CD4-positive, alpha-beta memory T cell (primary cell): Measurements from ENCODE around the gene GRK5. TPM values are rescaled to one million over a fixed set of nuclear protein-coding genes. Genes with fewer than 3 reads are reported as not detected.
A peak's percentile ranks its signal among the peaks of the same experiment; 100 is the strongest.
"Not testable (repeated sequence)": the region's sequence is repeated elsewhere in the genome, so short reads cannot be mapped to it uniquely, and the experiment has no call there.

ENCODE experiments used
- CTCF ChIA-PET: fragments of 350-600 bp; sonication (Branson Sonifier 250); formaldehyde crosslinking; loops from one replicate; lab custom pipeline; 2021; ENCODE audit warnings: inconsistent platforms; ENCODE audit not compliant: partially characterized antibody; lab: Charles Lee
- POLR2A ChIA-PET: fragments of 350-600 bp; sonication (Branson Sonifier 250); formaldehyde crosslinking; loops from one replicate; lab custom pipeline; 2021; ENCODE audit not compliant: partially characterized antibody; lab: Charles Lee
- DNase-seq, 5 donors: peaks; one replicate each; pipeline versions ENCODE4 v3.0.0 to v3.0.0-alpha.2; 2020 to 2022; ENCODE audit warnings: mixed read lengths in 1 of 5
- H3K27ac ChIP-seq: one replicate; pipeline ENCODE4 v1.7.0; 2013; ENCODE audit warnings: low read depth, low read length
- H3K27me3 ChIP-seq: 2 replicates; pipeline ENCODE4 v1.7.0; 2013; ENCODE audit warnings: mild to moderate bottlenecking, low read length, moderate library complexity; ENCODE audit not compliant: insufficient read depth
- H3K36me3 ChIP-seq: 2 replicates; pipeline ENCODE4 v1.7.0; 2013; ENCODE audit warnings: mild to moderate bottlenecking, low read length, moderate library complexity; ENCODE audit not compliant: insufficient read depth
- H3K4me1 ChIP-seq: 2 replicates; pipeline ENCODE4 v1.7.0; 2013; ENCODE audit warnings: mild to moderate bottlenecking, low read length, moderate library complexity; ENCODE audit not compliant: insufficient read depth
- H3K4me3 ChIP-seq, 2 donors: one replicate each; pipeline ENCODE4 v1.7.0; 2013; ENCODE audit warnings: low read length in 2 of 2, mild to moderate bottlenecking in 1 of 2
- H3K9me3 ChIP-seq, 2 donors: one replicate each; pipeline ENCODE4 v1.7.0; 2013; ENCODE audit warnings: low read length in 2 of 2, control low read depth in 1 of 2; ENCODE audit not compliant: control insufficient read depth in 1 of 2
- H3K27ac Mint-ChIP-seq, 7 donors: one replicate each; pipeline ENCODE4 v1.8.0; 2020 to 2021; ENCODE audit warnings: mixed read lengths in 7 of 7, mild to moderate bottlenecking in 6 of 7, inconsistent platforms in 3 of 7, moderate library complexity in 3 of 7
- H3K27me3 Mint-ChIP-seq, 2 donors: one replicate each; pipeline ENCODE4 v1.8.0; 2020 to 2021; ENCODE audit warnings: mixed read lengths in 2 of 2
- H3K36me3 Mint-ChIP-seq, 2 donors: one replicate each; pipeline ENCODE4 v1.8.0; 2020 to 2021; ENCODE audit warnings: mixed read lengths in 2 of 2, inconsistent platforms in 1 of 2, mild to moderate bottlenecking in 1 of 2
- H3K4me1 Mint-ChIP-seq, 4 donors: one replicate each; pipeline ENCODE4 v1.8.0; 2020 to 2021; ENCODE audit warnings: mixed read lengths in 4 of 4, mild to moderate bottlenecking in 1 of 4
- H3K4me3 Mint-ChIP-seq, 8 donors: one replicate each; pipeline ENCODE4 v1.8.0; 2020 to 2021; ENCODE audit warnings: mixed read lengths in 8 of 8, mild to moderate bottlenecking in 7 of 8, moderate library complexity in 6 of 8, inconsistent platforms in 3 of 8
- H3K9me3 Mint-ChIP-seq, 8 donors: one replicate each; pipeline ENCODE4 v1.8.0; 2020 to 2021; ENCODE audit warnings: mixed read lengths in 8 of 8, mild to moderate bottlenecking in 5 of 8, inconsistent platforms in 3 of 8, moderate library complexity in 1 of 8
- intact Hi-C: fragments of 100-400 bp; cut with micrococcal nuclease; formaldehyde crosslinking; loops from one replicate; pipeline ENCODE4 v1.15.1; 2023
- polyA plus RNA-seq, 2 donors: library from polyadenylated mRNA; unstranded; fragments of 300-500 nt; fragmentation: Illumina TruSeq; gene quantifications; one replicate each; pipeline ENCODE4 v1.2.3, GENCODE V29; 2021
- total RNA-seq, 2 experiments: library from RNA; stranded (reverse); gene quantifications; one replicate each; pipeline ENCODE4 v1.2.3, GENCODE V29; 2021

The GRK5 gene
- total and polyA plus RNA-seq, 4 experiments from 2014 or later, result 7.6 to 27.9 (median 18.6) TPM

- Histone ChIP-seq H3K27ac (no peak overlapping the region), H3K4me1 (peaks cover 19% of the 10 kb centered on the region), H3K27me3 (no peaks in the 10 kb centered on the region), H3K4me3 (no peak overlapping the region), H3K36me3 (no peaks in the 10 kb centered on the region), H3K9me3 (no peaks in the 10 kb centered on the region)
- Mint-ChIP-seq H3K27me3 (no peaks in the 10 kb centered on the region), H3K27ac (peak overlapping the region; percentile 12 to 90 (median 53)), H3K9me3 (peaks cover 0 to under 1% (median 0%) of the 10 kb centered on the region in 8 donors), H3K4me1 (peaks cover 15 to 60% (median 44%) of the 10 kb centered on the region in 4 donors), H3K36me3 (peaks cover 0 to 4% of the 10 kb centered on the region in 2 donors), H3K4me3 (peak overlapping the region in 4 of 8 donors; percentile 7 to 52 (median 31))
- ChIA-PET POLR2A (interaction anchor here (0.6 kb wide), 1 partner anchor 52 kb away, joined by 3 read pairs; no protein-coding TSS in a partner anchor), CTCF (interaction anchor here (1.6 kb wide), 1 partner anchor 28 kb away, joined by 5 read pairs; no protein-coding TSS in a partner anchor)
- intact Hi-C loops, result no loop called here
- no peak for DNase-seq
These were observed 30.5 kb downstream of the GRK5 start for GRCh38 chr10:119237722-119238436.

DNA sequence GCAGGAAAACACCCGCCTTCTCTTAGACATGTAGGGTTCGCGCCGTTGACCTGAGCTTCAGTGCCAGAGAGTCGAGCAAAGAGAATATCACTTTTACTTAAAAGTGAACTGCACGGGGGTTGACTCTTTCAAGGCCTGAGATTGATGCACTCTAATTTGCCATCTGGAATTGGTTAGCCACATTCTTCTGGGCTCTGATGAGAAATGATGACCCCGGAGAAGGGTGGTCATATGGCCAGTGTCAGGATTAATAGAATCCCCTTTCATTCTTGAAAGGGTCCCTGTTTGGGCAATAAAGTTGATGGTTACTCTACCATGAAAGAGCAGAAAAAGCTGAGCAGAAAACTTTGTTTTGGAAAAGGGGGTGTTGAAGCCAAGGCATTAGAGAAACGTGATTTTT is 31.2 kb downstream of the GRK5 start:
- Histone ChIP-seq H3K27ac (no peak overlapping the region), H3K4me3 (no peak overlapping the region), H3K27me3 (no peaks in the 10 kb centered on the region), H3K9me3 (no peaks in the 10 kb centered on the region), H3K4me1 (peaks cover 17% of the 10 kb centered on the region), H3K36me3 (no peaks in the 10 kb centered on the region)
- ChIA-PET POLR2A (no interaction called here), CTCF (interaction anchor here (1.6 kb wide), 1 partner anchor 29 kb away, joined by 5 read pairs; no protein-coding TSS in a partner anchor)
- Mint-ChIP-seq H3K36me3 (no peaks in the 10 kb centered on the region), H3K27ac (peak overlapping the region in 1 of 7 donors; percentile 61), H3K4me3 (no peak overlapping the region), H3K9me3 (no peaks in the 10 kb centered on the region), H3K4me1 (peaks cover 16 to 58% (median 40%) of the 10 kb centered on the region in 4 donors), H3K27me3 (no peaks in the 10 kb centered on the region)
- intact Hi-C loops, result no loop called here
- no peak for DNase-seq

GRCh38 chr10:119239015-119239414 is 31.6 kb downstream of the GRK5 start:
- H3K4me1 ChIP-seq, result peaks cover 17% of the 10 kb centered on the region
- intact Hi-C loops, H3K4me3 Mint-ChIP-seq, H3K27me3 Mint-ChIP-seq, H3K4me3 ChIP-seq, H3K36me3 Mint-ChIP-seq, DNase-seq, H3K27ac ChIP-seq, POLR2A ChIA-PET, H3K9me3 ChIP-seq, H3K27me3 ChIP-seq, H3K9me3 Mint-ChIP-seq, H3K36me3 ChIP-seq, H3K27ac Mint-ChIP-seq: not testable (repeated sequence)
- peaks cover 16 to 59% (median 41%) of the 10 kb centered on the region in 4 donors for H3K4me1 Mint-ChIP-seq
- CTCF ChIA-PET, result interaction anchor here (1.6 kb wide), 1 partner anchor 29 kb away, joined by 5 read pairs; no protein-coding TSS in a partner anchor

DNA sequence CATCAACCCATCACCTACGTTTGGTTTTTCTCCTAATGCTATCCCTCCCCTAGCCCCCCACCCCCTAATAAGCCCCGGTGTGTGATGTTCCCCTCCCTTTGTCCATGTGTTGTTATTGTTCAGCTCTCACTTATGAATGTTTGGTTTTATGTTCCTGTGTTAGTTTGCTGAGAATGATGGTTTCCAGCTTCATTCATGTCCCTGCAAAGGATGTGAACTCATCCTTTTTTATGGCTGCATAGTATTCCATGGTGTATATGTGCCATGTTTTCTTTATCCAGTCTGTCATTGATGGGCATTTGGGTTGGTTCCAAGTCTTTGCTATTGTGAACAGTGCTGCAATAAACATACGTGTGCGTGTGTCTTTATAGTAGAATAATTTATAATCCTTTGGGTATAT is 32.3 kb downstream of the GRK5 start:
- H3K36me3 ChIP-seq, POLR2A ChIA-PET, H3K27me3 Mint-ChIP-seq, H3K27ac ChIP-seq, H3K4me3 ChIP-seq, H3K36me3 Mint-ChIP-seq, H3K9me3 Mint-ChIP-seq, DNase-seq, H3K27me3 ChIP-seq, H3K4me3 Mint-ChIP-seq, H3K9me3 ChIP-seq, intact Hi-C loops: not testable (repeated sequence)
- peaks cover 16 to 57% (median 41%) of the 10 kb centered on the region in 4 donors for H3K4me1 Mint-ChIP-seq
- CTCF ChIA-PET, result interaction anchor here (1.1 to 1.6 kb wide), 2 partner anchors 30 to 67 kb away, joined by 3 to 5 read pairs; no protein-coding TSS in a partner anchor
- H3K27ac Mint-ChIP-seq, result peak overlapping the region in 1 of 7 donors; percentile 61
- H3K4me1 ChIP-seq, result peaks cover 17% of the 10 kb centered on the region

GRCh38 chr10:119241066-119241465 is 33.7 kb downstream of the GRK5 start:
- H3K9me3 Mint-ChIP-seq, result no peaks in the 10 kb centered on the region
- no peaks in the 10 kb centered on the region for H3K36me3 Mint-ChIP-seq
- H3K27ac Mint-ChIP-seq, result no peak overlapping the region
- no peak overlapping the region for H3K4me3 Mint-ChIP-seq
- no peak overlapping the region for H3K27ac ChIP-seq
- no peak for DNase-seq
- peaks cover 12 to 46% (median 34%) of the 10 kb centered on the region in 4 donors for H3K4me1 Mint-ChIP-seq
- intact Hi-C loops, result no loop called here
- no peaks in the 10 kb centered on the region for H3K36me3 ChIP-seq
- H3K27me3 ChIP-seq, result no peaks in the 10 kb centered on the region
- H3K27me3 Mint-ChIP-seq, result no peaks in the 10 kb centered on the region
- no peaks in the 10 kb centered on the region for H3K9me3 ChIP-seq
- peaks cover 17% of the 10 kb centered on the region for H3K4me1 ChIP-seq
- ChIA-PET POLR2A (interaction anchor here (1.5 kb wide), 1 partner anchor 26 kb away, joined by 3 read pairs; no protein-coding TSS in a partner anchor), CTCF (interaction anchor here (1.5 kb wide), 1 partner anchor 31 kb away, joined by 3 read pairs; no protein-coding TSS in a partner anchor)
- H3K4me3 ChIP-seq, result no peak overlapping the region

DNA sequence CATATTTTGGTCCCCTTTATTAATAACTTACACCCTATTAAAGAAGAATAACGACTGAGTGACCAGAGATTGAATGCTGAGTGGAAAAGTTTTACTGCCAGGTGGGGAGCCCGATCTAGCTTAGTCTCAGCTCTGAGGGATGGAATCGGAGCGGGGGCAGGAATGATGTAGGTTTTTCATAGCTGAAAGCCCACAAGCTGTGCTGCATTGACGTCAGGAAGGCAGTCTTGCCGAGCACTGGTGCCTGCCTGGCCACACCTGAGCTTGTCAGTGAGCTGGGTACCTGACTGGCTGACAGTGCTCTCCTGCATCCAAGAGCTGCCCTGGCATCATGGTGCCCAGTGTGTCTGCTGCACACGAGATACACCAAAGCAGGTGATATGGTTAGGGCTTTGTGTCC is 34.8 kb downstream of the GRK5 start:
- Histone ChIP-seq H3K36me3 (no peaks in the 10 kb centered on the region), H3K4me1 (peaks cover 17% of the 10 kb centered on the region), H3K27ac (no peak overlapping the region), H3K9me3 (no peaks in the 10 kb centered on the region), H3K4me3 (no peak overlapping the region), H3K27me3 (no peaks in the 10 kb centered on the region)
- H3K36me3 Mint-ChIP-seq, result no peaks in the 10 kb centered on the region
- intact Hi-C loops, result no loop called here
- DNase-seq, result no peak
- ChIA-PET POLR2A (interaction anchor here (1.5 kb wide), 1 partner anchor 28 kb away, joined by 3 read pairs; no protein-coding TSS in a partner anchor), CTCF (no interaction called here)
- H3K9me3 Mint-ChIP-seq, result no peaks in the 10 kb centered on the region
- H3K27ac Mint-ChIP-seq, result peak overlapping the region in 1 of 7 donors; percentile 70
- H3K4me1 Mint-ChIP-seq, result peaks cover 10 to 39% (median 30%) of the 10 kb centered on the region in 4 donors
- no peaks in the 10 kb centered on the region for H3K27me3 Mint-ChIP-seq
- H3K4me3 Mint-ChIP-seq, result no peak overlapping the region

DNA sequence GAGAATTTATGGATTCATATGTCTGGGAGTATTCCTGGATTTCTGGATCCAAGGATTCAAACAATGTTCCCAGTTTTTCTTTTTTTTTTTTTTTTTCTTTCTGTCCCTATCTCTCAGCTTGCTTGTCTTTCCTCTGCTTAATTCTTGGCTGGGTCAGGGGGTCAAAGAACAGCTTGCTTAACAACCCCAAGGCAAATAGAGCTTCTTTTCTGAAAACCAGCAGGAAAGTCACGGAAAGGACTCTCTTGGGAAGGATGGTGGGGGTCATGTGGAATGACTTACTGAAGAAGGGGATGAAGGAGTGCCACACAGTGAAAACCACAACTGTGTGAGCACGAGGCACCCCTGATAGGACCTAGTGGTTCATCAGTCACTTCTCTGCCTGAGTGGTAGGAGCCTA is 36.1 kb downstream of the GRK5 start:
- H3K36me3 ChIP-seq, result no peaks in the 10 kb centered on the region
- intact Hi-C loops, result no loop called here
- no peak overlapping the region for H3K27ac ChIP-seq
- H3K27me3 ChIP-seq, result no peaks in the 10 kb centered on the region
- no peaks in the 10 kb centered on the region for H3K9me3 Mint-ChIP-seq
- DNase-seq, result no peak
- H3K4me1 Mint-ChIP-seq, result peaks cover 5 to 26% (median 19%) of the 10 kb centered on the region in 4 donors
- H3K4me3 ChIP-seq, result no peak overlapping the region
- POLR2A ChIA-PET, result interaction anchor here (0.7 kb wide), 1 partner anchor 22 kb away, joined by 3 read pairs; no protein-coding TSS in a partner anchor
- no peak overlapping the region for H3K4me3 Mint-ChIP-seq
- CTCF ChIA-PET, result no interaction called here
- no peaks in the 10 kb centered on the region for H3K9me3 ChIP-seq
- peak overlapping the region in 2 of 7 donors; percentile 2 to 43 for H3K27ac Mint-ChIP-seq
- H3K4me1 ChIP-seq, result peaks cover 6% of the 10 kb centered on the region
- H3K27me3 Mint-ChIP-seq, result no peaks in the 10 kb centered on the region
- H3K36me3 Mint-ChIP-seq, result no peaks in the 10 kb centered on the region
